Limb (tissue), 2 donors: ENCODE measurements around the gene SNAI1.
"Not testable (repeated sequence)": the region's sequence is repeated elsewhere in the genome, so short reads cannot be mapped to it uniquely, and the experiment has no call there.

Experiments
- DNase-seq, 2 donors: peaks; one replicate each; pipeline ENCODE4 v3.0.0-alpha.2; 2016; ENCODE audit errors: extremely low spot score in 2 of 2

SNAI1 gene

DNA sequence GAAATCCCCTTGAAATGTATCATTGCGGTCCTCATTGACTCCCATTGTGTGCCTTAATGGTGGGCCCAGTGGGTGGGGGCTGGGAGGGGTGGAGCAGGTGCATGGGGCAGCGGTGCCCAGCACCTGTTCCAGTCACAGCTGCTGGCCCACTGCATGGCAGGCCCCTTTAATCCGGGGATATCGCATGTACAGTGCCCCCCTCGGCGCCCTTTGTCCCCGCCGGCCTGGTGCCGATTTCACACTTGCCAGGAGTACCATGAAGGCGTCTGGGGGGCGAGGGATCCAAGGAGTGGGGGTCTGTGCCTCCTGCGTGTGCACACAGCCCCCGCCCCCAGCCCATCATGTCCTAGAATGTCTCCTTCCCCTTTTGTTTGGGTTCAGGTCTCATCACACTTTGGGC lies 2.8 kb downstream of the SNAI1 start:
- DNase-seq = peak in 1 of 2 donors; percentile 57

DNA sequence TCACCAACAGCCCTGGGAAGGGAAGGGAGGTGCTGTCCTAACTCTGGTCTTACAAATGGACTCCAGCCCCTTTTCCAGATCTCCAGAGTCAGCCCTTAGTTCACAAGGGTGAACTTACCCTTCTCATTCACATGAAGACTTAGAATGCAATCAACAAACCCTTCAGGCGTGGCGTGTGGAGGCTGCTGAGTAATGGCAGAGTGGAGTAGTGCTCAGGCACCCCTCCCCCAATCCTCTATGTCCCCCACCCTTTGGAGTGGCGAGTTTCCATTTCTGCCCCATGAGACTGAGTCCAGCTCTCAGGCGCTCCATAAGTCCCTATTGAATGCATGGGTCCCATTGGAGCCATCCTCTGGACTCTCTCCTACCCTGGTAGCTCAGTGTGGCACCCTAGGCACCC lies 3.3 kb downstream of the SNAI1 start:
- DNase-seq = no peak

DNA sequence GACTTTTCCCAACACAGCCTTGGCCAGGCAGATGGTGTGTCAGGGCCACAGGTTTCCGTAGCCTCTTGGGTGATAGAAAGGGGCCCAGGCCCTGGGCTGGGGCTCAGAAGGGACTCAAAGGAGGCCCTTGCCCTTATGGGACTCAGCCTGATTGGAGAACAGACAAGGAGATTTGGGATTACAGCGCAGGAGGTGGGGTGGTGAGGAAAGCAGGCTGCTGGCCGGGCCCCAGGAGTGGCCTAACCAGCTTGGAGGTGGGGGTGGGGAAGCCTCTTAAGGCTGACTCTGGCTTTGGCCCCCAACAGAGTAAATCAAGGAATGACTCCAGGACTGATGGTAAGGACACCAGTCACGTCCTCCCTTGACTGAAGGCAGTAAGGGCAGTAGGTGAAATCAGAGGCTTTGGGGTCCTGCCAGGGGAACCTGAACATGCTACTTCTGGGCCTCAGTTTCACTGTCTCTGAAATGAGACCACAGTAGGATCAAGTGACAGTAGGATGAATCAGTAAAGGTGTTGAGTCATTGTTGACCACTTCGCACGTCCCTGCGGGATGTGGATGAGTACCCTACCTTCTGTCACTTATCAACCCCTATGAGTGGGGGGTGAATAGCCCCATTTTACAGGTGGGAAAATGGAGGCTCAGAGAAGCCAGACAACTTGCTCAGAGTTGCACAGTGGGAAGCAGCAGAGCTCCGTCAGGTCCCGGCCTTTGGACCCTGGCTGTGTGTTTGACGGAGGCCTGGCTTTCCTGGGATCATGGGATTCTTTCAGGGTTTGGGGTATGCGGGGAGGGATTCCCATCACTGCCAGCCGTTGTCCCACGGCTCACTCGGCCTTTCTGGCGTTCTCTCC lies 4.5 kb downstream of the SNAI1 start:
- DNase-seq = no peak

DNA sequence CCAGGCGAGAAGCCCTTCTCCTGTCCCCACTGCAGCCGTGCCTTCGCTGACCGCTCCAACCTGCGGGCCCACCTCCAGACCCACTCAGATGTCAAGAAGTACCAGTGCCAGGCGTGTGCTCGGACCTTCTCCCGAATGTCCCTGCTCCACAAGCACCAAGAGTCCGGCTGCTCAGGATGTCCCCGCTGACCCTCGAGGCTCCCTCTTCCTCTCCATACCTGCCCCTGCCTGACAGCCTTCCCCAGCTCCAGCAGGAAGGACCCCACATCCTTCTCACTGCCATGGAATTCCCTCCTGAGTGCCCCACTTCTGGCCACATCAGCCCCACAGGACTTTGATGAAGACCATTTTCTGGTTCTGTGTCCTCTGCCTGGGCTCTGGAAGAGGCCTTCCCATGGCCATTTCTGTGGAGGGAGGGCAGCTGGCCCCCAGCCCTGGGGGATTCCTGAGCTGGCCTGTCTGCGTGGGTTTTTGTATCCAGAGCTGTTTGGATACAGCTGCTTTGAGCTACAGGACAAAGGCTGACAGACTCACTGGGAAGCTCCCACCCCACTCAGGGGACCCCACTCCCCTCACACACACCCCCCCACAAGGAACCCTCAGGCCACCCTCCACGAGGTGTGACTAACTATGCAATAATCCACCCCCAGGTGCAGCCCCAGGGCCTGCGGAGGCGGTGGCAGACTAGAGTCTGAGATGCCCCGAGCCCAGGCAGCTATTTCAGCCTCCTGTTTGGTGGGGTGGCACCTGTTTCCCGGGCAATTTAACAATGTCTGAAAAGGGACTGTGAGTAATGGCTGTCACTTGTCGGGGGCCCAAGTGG lies 5.3 kb downstream of the SNAI1 start:
- DNase-seq = peak in 1 of 2 donors; percentile 38

DNA sequence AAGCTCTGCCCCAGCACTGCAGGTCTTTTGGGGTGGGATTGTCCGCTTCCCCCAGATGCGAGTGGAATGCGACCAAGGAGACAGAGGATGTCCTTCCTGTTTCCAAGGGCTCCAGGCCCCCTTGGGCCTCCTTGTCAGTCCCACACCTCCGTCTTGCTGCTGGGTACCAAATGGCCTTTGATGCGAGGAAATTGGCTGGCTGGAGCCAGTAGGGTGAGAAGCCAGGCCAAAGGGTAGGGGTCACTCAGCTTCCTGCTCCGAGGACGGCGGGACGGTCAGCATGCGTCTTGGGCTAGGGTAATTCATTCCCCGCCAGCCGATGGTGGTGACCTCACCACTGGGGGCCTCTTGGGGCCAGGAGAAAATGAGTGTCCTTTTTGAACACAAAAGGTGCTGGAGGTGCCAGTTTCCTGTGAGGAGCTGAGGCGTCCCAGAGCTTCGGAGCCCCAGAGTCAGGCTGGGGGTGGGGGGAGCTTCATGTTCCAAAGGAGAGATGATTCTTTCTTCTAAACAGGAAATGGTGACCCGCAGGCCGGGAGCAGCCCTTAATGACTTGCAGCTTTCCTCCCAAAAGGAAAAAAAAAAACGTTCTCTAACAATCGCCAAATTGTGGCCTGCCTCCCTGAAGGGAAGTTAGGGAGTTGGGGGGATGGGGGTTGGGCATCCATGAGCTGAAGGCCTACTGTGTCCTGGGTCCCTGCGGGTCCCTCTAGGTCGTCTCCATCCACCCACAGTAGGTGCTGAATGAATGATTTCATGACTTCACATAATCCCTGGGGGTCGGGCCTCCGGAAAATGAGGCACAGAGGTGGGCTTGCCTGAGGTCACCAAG lies 6.7 kb downstream of the SNAI1 start:
- peak; percentile 57 to 65 for DNase-seq

DNA sequence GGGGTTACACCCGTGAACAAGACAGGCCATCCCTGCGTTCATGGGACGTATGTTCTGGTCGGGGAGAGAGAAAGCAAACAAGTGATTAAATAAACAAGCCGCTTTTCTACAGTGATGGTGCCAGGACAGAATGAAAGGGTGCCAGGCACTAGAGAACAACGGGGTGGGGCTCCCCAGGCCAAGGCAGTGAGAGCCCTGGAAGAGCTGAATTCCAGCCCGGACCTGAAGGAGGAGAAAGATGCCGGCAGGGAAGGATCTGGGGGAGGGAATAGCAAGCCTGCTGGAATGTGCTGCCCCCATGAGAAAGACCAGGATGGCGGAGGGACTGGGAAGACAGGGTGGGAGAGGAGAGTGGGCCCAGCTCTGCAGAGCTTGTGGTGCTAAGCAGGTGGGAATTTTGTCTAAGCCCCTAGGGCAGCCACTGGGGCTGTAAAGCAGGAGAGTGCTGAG lies 7.5 kb downstream of the SNAI1 start:
- DNase-seq = peak in 1 of 2 donors; percentile 35

DNA sequence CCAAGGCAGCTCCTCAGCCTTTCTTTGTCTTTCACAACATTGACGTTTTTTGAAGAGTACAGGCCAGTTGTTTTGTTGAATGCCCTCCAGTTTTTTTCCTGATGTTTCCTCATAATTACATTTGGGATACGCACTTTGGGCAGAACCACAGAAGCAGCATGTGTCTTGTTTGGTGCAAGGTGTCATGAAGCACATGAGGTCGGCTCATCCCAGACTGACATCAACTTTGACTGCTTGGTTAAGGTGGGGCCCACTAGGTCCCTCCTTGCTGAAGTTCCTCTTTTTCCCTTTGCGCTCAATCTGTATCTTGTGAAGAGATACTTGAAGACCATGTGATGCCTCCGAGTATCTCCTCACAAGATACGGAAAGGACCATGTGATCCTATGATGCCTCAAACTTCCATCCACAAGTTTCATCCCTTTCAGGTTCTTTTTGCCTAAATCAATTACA lies 10.5 kb downstream of the SNAI1 start:
- no peak for DNase-seq

DNA sequence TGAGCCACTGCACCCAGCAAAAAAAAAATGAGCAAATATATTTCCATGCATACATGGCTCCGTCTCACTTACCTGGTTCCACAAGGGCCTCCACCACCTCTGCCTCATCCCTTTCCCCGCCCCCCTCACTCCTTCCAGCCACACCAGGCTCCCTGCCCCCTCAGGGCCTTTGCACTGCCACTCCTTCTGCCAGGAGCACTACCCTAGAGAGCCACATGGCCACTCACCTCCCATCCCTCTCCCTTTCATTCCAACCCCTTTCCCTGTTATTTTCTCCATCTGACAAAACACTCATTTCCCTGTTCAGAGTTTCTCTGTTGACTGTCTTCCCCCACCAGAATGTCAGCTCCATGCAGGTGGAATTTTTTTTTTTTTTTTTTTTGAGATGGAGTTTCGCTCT lies 12.8 kb downstream of the SNAI1 start:
- DNase-seq = no peak

DNA sequence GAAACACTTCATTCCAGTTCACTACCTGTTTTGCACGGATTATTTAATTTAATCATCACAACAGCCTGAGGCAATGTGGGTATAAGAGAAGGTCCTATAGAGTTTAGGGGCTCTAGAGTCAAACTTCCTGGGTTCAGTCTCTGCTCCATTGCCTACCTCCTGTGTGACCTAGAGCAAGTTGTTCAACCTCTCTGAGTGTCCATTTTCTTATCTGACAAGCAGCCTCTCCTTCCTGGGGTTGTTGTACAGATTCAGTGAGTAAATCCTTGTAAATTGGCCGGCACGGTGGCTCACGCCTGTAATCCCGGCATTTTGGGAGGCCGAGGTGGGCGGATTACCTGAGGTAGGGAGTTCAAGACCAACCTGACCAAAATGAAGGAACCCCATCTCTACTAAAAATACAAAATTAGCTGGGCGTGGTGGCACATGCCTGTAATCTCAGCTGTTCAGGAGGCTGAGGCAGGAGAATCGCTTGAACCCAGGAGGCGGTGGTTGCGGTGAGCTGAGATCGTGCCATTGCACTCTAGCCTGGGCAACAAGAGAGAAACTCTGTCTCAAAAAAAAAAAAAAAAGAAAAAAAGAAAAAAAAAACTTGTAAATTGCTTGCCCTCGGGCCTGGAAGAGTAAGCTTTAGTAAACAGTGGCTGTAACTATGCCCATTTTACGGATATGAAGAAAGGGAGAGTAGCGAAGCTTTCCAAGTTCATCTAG lies 15.9 kb downstream of the SNAI1 start:
- not testable (repeated sequence) for DNase-seq

DNA sequence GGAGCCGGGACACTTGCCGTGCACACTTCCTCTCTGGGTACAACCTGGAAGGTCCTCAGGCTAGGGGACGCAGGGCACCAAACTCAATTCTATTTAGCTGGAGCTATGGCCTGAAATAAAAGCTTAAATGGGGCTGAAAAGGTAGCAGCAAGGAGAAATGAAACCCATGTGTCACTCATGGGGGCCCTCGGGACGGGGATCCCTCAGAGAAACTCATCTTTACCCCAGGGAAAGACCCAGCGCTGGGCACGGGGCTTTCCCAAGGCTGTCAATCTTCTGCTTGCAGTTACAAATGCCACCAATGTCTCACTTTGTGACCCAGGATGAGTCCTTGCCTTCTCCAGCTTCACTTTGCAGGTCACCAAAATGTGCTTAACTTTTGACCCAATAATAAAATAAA lies 16.5 kb downstream of the SNAI1 start:
- DNase-seq = no peak

DNA sequence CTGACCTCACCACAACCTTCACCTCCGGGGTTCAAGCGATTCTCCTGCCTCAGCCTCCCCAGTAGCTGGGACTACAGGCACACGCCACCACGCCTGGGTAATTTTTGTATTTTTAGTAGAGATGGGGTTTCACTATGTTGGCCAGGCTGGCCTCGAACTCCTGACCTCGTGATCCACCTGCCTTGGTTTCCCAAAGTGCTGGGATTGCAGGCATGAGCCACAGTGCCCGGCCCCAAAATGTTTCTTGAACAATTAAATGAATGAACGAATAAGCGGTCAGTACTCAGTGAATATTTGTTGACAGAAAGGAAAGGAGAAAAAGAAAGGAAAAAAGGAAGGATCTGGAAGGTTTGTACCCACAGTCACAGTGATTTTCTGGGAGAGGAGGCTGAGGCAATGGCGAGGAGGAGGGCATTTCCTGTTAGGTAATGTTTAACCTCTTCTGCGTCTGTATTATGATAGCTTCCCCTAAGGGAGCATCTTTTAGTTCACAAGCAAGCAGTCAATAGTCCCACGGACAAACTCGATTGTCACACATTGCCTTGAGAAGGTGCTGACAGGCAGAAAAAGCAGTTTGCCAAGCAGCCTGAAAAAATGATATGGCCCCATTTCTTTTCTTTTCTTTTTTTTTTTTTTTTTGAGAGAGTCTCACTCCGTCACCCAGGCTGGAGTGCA lies 17.9 kb downstream of the SNAI1 start:
- DNase-seq = not testable (repeated sequence)

DNA sequence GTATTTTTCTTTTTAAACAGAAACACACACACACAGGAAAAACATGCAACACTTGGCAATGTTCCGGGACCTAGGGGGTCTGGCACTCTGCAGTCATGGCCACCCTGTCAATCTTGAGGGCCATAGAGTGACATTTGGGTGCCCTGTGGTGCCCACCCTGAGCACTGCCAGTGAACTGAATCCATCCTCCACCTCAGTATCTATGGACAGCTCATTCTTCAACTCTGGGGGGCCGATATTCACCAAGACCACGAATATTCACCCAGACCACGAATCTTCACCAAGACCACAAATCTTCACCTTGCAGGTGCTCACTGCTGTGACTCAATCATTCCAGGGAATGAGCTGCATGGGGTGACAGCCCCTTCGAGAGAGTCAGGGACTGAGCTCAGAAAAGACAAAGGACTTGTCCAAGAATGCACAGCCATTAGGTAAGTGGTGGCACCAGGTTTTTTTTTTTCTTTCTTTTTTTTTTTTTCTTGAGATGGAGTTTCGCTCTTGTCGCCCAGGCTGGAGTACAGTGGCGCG lies 19.1 kb downstream of the SNAI1 start:
- DNase-seq = no peak

DNA sequence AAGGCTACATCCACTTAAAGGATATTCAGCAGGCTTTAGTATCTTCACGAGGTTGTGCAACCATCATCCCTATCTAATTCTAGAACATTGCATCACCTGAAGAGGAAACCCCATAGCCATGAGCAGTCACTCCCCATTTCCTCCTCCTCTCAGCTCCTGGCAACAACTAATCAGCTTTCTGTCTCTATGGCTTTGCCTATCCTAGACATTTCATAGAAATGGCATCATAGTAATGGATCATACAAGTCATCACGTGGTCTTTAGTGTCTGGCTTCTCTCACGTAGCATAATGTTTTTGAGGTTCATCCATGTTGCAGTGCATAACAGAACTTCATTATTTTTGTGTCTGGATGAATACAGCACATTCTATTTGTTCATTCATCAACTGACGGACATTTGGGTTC lies 20.5 kb downstream of the SNAI1 start:
- no peak for DNase-seq

DNA sequence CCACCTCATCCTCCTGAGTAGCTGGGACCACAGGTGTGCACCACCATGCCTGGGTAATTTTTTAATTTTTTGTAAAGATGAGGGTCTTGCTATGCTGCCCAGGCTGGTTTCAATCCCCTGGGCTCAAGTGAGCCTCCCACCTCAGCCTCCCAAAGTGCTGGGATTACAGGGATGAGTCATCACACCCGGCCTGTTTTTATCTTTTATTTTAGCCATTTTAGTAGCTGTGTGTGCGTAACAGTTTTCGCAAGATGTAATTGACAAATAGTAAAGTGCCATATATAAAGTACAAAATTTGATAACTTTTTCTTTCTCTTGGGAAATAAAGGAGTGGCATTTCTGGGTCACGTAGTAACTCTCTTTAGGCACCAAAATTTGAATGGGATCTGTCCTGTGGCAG lies 21.4 kb downstream of the SNAI1 start:
- DNase-seq = no peak

DNA sequence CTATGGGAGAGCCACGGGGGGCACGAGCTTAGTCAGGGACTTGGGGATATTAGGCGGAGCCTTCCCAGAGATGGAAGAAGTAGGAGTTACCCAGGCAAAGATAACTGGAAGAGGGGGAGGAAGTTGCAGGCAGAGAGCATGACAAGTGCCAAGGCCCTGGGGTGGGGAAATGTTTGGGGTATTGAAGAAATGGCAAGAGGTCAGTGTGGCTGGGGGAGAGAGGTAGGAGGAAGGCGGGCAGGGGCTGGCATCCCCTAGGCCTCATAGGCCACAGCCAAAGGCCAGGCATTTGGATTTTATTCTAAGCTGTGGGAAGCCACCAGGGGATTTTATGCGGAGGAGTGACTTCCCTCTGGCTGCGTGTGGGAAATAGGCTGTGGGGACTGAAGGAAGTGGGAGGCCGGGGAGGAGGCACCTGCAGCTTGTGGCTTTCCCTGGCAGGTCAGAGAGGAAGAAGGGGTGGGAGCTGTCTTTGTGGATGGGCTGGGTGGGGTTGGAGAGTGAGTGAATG lies 22.7 kb downstream of the SNAI1 start:
- DNase-seq = no peak

DNA sequence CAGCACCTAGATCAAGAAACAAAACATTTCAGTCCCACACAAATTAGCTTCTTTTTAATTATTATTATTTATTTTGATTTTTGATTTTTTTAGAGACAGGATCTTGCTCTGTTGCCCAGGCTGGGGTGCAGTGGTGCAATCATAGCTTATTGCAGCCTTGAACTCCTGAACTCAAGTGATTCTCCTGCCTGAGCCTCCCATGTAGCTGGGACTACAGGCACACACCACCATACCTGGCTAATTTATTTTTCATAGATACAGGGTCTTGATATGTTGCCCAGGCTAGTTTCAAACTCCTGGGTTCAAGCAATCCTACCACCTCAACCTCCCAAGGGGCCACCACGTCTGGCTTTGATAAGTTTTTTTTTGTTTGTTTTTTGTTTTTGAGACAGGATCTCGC lies 24.6 kb downstream of the SNAI1 start:
- no peak for DNase-seq

DNA sequence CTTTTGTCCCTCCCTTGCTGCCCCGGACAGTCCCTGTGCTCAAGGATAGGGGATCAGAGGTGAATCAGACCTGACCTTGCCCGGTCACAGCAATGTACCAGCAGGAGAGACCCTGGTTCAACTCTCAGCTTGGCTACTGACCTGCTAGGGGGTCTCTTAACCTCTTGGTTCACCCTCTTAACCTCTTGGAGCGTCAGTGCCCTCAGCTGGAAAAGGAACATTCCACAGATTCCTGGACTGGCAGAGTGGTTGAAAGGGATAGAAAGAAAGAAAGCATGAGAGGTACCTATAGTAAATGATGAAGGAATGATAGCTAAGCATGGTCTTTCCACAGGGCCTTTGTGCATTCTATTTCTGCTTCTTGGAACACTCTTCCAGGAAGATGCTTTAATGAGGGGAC lies 25.2 kb downstream of the SNAI1 start:
- no peak for DNase-seq

DNA sequence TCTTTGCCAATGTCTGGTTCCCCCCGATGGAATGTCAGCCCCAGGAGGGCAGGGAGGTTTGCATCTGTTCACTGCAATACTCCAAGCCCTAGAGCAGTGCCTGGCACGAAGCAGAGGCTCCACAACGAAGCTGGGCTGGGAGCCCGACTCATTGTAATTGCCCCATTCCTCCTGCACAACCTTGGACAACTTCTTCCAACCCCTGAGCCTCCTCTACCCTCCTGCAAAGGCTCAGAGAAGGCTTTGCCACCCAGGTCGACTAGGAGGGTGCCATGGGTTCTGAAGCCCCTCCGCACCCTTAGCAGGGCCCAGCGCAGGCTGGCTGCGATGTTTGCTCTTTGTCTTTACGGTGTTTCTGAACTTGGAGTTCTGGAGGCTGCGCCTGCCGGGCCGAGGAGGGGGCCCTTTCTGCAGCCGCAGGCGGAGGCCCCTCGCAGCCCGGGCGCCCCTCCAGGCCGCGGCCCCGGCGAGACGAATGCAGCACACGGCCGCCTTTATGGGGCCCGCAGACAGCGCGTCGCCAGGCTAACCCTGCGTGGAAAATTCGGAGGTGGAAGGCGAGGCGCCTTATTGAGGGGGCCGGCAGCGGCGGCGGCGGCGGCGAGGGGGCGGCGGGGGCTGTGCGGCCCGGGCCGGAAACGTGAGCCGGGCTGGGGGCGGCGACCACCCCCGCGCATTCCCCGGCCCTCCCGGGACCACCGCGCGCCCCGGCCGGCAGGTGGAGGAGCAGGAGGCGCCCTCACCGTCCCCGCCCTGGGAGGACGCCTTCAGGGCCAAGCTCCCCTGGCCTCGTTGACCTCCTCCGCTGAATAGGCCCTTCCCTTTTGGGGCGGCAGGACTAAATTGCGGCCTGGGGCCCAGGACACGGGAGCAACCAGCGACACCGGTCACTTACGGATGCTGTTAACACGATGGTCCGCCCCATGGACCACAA lies 27.0 kb downstream of the SNAI1 start:
- DNase-seq = peak in 1 of 2 donors; percentile 67

DNA sequence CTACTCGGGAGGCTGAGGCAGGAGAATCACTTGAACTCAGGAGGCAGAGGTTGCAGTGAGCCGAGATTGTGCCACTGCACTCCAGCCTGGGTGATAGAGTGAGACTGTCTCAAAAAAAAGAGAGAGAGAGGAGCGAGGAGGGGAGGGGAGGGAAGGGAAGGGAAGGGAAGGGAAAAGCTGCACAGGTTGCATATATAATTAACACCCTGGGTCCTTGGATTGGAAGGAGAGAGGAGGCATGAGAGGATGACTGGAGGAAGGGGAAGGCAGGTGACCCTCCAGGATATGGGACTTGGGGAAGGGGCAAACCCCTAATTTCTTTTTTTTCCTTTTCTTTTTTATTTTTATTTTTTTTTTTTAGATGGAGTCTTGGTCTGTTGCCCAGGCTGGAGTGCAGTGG lies 28.8 kb downstream of the SNAI1 start:
- not testable (repeated sequence) for DNase-seq
